IMR-90 (cell line): ENCODE data around the gene LAMA3. TPM values are rescaled to one million over a fixed set of nuclear protein-coding genes. Genes with fewer than 3 reads are reported as not detected.

ENCODE experiments used
- ATAC-seq: fragments of 200-7000 bp; cut with Tn5 transposase; 2 replicates; pipeline ENCODE4 v1.9.1; 2020; ENCODE audit warnings: low read depth, mild to moderate bottlenecking, moderate library complexity
- BruUV-seq: library from RNA; stranded (reverse); fragments of 400-500 nt; replicated peaks from 2 replicates; lab custom pipeline; 2021; lab: Mats Ljungman, UMichigan
- CTCF ChIA-PET: fragments of 300-600 bp; formaldehyde crosslinking; extraction: SDS; loops from one replicate; lab custom pipeline; 2021; ENCODE audit warnings: antibody characterized with exemption; lab: Yijun Ruan, JAX
- POLR2A ChIA-PET: fragments of 300-600 bp; sonication (Branson Sonifier 250); formaldehyde crosslinking; loops from one replicate; lab custom pipeline; 2022; ENCODE audit warnings: antibody characterized with exemption; ENCODE audit not compliant: unreplicated experiment; lab: Charles Lee
- DNase-seq: peaks from one replicate; pipeline ENCODE4 v3.0.0; 2013
- H2AFZ ChIP-seq: replicated peaks from 2 replicates; pipeline ENCODE3; 2013; ENCODE audit warnings: low read length, mild to moderate bottlenecking; ENCODE audit not compliant: poor library complexity
- H2AK5ac ChIP-seq: 2 replicates; pipeline ENCODE4 v1.6.1; 2013; ENCODE audit warnings: low read depth, low read length, inconsistent platforms
- H2AK9ac ChIP-seq: replicated peaks from 2 replicates; pipeline ENCODE3; 2013; ENCODE audit warnings: mild to moderate bottlenecking, low read depth, low read length, moderate library complexity; ENCODE audit not compliant: poor library complexity
- H2BK120ac ChIP-seq: 2 replicates; pipeline ENCODE4 v1.6.1; 2013; ENCODE audit warnings: low read depth, low read length, inconsistent platforms
- H2BK15ac ChIP-seq: 3 replicates; pipeline ENCODE4 v1.6.1; 2013; ENCODE audit warnings: low read depth, low read length, inconsistent platforms
- H2BK20ac ChIP-seq: 2 replicates; pipeline ENCODE4 v1.6.1; 2013; ENCODE audit warnings: low read depth, mild to moderate bottlenecking, inconsistent platforms, low read length, moderate library complexity
- H2BK5ac ChIP-seq: 2 replicates; pipeline ENCODE4 v1.6.1; 2013; ENCODE audit warnings: mild to moderate bottlenecking, low read depth, low read length, inconsistent platforms; ENCODE audit not compliant: poor library complexity, severe bottlenecking
- H3K14ac ChIP-seq: replicated peaks from 2 replicates; pipeline ENCODE4 v1.6.1; 2013; ENCODE audit warnings: low read depth, low read length, inconsistent platforms
- H3K18ac ChIP-seq: 2 replicates; pipeline ENCODE4 v1.6.1; 2013; ENCODE audit warnings: low read depth, low read length, control low read depth
- H3K23ac ChIP-seq: 2 replicates; pipeline ENCODE4 v1.6.1; 2013; ENCODE audit warnings: low read depth, low read length, inconsistent platforms
- H3K27ac ChIP-seq: 2 replicates; pipeline ENCODE4 v1.5.1; 2013; ENCODE audit warnings: mild to moderate bottlenecking, control low read depth, low read length; ENCODE audit not compliant: insufficient read depth
- H3K27me3 ChIP-seq: 2 replicates; pipeline ENCODE4 v1.6.1; 2013; ENCODE audit warnings: low read length; ENCODE audit not compliant: control insufficient read depth, insufficient read depth
- H3K36me3 ChIP-seq: 2 replicates; pipeline ENCODE4 v1.6.1; 2013; ENCODE audit warnings: low read length, mixed read lengths; ENCODE audit not compliant: control insufficient read depth, insufficient read depth
- H3K4ac ChIP-seq: 2 replicates; pipeline ENCODE4 v1.6.1; 2013; ENCODE audit warnings: low read depth, low read length, inconsistent platforms
- H3K4me1 ChIP-seq: 2 replicates; pipeline ENCODE4 v1.6.1; 2013; ENCODE audit warnings: low read length, mixed read lengths; ENCODE audit not compliant: control insufficient read depth, insufficient read depth
- H3K4me2 ChIP-seq: 2 replicates; pipeline ENCODE4 v1.6.1; 2013; ENCODE audit warnings: low read depth, mild to moderate bottlenecking, control low read depth, low read length, moderate library complexity
- H3K4me3 ChIP-seq: 2 replicates; pipeline ENCODE4 v1.5.1; 2013; ENCODE audit warnings: low read depth, mild to moderate bottlenecking, control low read depth, low read length, moderate library complexity; ENCODE audit not compliant: insufficient read depth
- H3K56ac ChIP-seq: 2 replicates; pipeline ENCODE4 v1.6.1; 2013; ENCODE audit warnings: low read length, inconsistent platforms; ENCODE audit not compliant: insufficient read depth; ENCODE audit errors: extremely low read depth
- H3K79me1 ChIP-seq, 2 experiments: 2 replicates each; pipeline ENCODE4 v1.6.1; 2013; ENCODE audit warnings: low read length in 2 of 2, inconsistent platforms in 1 of 2, low read depth in 1 of 2
- H3K9ac ChIP-seq: 2 replicates; pipeline ENCODE4 v1.6.1; 2013; ENCODE audit warnings: low read depth, low read length, control low read depth
- H3K9me1 ChIP-seq: 2 replicates; pipeline ENCODE4 v1.6.1; 2013; ENCODE audit warnings: low read length, inconsistent platforms; ENCODE audit not compliant: insufficient read depth
- H3K9me3 ChIP-seq: 2 replicates; pipeline ENCODE4 v1.6.1; 2013; ENCODE audit warnings: low read length; ENCODE audit not compliant: control insufficient read depth, insufficient read depth
- H4K20me1 ChIP-seq: 2 replicates; pipeline ENCODE4 v1.6.1; 2013; ENCODE audit warnings: low read length, inconsistent platforms; ENCODE audit not compliant: insufficient read depth
- H4K5ac ChIP-seq: 2 replicates; pipeline ENCODE4 v1.6.1; 2013; ENCODE audit warnings: mild to moderate bottlenecking, low read depth, low read length, control low read depth
- H4K8ac ChIP-seq, 2 experiments: 2 replicates each; pipeline ENCODE4 v1.6.1; 2013; ENCODE audit warnings: low read depth in 2 of 2, low read length in 2 of 2, control low read depth in 1 of 2, inconsistent platforms in 1 of 2
- H4K91ac ChIP-seq: 2 replicates; pipeline ENCODE4 v1.6.1; 2013; ENCODE audit warnings: low read depth, low read length, inconsistent platforms; ENCODE audit not compliant: insufficient read depth
- MAFK ChIP-seq: IDR thresholded peaks from 2 replicates; pipeline ENCODE4 v1.6.1; 2012; ENCODE audit warnings: low read depth, low read length, improper control_type of control experiment
- MAZ ChIP-seq: IDR thresholded peaks from 2 replicates; pipeline ENCODE4 v1.6.1; 2012; ENCODE audit warnings: low read depth, mild to moderate bottlenecking, low read length, improper control_type of control experiment, moderate library complexity, borderline replicate concordance
- POLR2A ChIP-seq: IDR thresholded peaks from 2 replicates; pipeline ENCODE4 v1.6.1; 2012; ENCODE audit warnings: mild to moderate bottlenecking, low read depth, low read length
- WGBS, 2 experiments: methylation state at CpG; one replicate each; pipeline versions ENCODE4 v1.1.5 to v1.1.7; 2013; ENCODE audit warnings: missing lambda C conversion rate in 2 of 2; ENCODE audit not compliant: insufficient read length in 1 of 2; ENCODE audit errors: extremely low coverage in 2 of 2; 5-methylcytosine and 5-hydroxymethylcytosine counted together
- dilution Hi-C: fragments of 300-500 bp; cut with HindIII; formaldehyde crosslinking; loops from one replicate; pipeline ENCODE4 v1.14.3; 2018; ENCODE audit warnings: low sequenced_read_pairs; ENCODE audit not compliant: unreplicated experiment
- in situ Hi-C: fragments of 300-500 bp; cut with MboI; formaldehyde crosslinking; loops from 3 replicates; pipeline ENCODE4 v1.14.3; 2019; ENCODE audit warnings: low sequenced_read_pairs, inconsistent platforms, mixed read lengths
- intact Hi-C: fragments of 100-400 bp; cut with micrococcal nuclease; formaldehyde crosslinking; loops from 2 replicates; pipeline ENCODE4 v1.10.0; 2022
- polyA plus RNA-seq, 3 experiments: library from polyadenylated mRNA; depleted of rRNA; stranded (reverse); fragments of >200 nt; gene quantifications; 2 replicates each; pipeline ENCODE4 v1.2.3, GENCODE V29; 2012; ENCODE audit warnings: low replicate concordance in 1 of 3
- total RNA-seq: library from RNA; depleted of rRNA; stranded (reverse); fragments of >200 nt; gene quantifications from 2 replicates; pipeline ENCODE4 v1.2.3, GENCODE V29; 2012
- TF ChIP-seq, protein P1 (sequence below): fragments of 150-350 bp; IDR thresholded peaks from 2 replicates; pipeline ENCODE4 v1.6.1; 2016; ENCODE audit warnings: low read depth, mild to moderate bottlenecking, low read length, moderate library complexity, borderline replicate concordance

Gene LAMA3
- total and polyA plus RNA-seq, 2 of the 4 experiments (the other 2 are of a cell fraction): 0.18 to 0.19 TPM

DNA sequence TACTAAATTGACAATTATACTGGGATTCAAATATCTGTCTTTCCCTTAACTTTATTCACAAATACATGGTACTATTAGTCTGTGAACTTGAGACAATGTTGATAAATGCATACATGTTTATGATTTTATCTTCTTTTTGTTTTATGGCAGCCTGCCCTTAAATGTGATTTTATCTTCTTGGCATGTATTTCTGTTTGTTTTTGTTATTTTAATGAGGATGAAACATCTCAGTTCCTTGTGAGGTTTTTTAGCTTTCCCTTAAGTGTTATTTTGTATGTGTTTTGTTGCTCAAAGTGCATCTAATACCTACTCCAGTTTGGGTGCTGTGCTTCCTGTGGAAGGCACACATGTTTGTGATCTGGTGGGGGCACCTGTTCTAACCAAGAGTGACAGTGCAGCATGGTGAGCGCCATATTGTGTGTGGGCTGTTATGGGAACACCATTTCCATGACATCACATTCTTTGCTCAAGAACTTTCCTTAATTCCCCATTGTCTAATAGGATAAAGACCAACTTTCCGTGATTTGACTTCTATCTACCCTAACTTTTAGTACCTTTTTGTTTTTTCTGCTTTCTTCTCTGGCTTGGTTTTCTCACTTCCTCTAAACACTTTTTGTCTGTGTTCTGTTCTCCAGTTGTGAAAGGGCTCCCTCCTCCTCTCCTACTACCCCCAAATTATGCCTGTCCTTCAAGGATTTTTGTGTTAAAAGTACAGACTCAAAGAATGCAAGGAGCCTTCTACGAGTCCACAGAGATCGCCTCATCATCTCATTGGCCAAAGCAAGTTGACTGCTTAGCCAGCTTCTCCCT, 163.2 kb downstream of the LAMA3 start (continued):
- TF ChIP-seq MAZ: no peak

DNA sequence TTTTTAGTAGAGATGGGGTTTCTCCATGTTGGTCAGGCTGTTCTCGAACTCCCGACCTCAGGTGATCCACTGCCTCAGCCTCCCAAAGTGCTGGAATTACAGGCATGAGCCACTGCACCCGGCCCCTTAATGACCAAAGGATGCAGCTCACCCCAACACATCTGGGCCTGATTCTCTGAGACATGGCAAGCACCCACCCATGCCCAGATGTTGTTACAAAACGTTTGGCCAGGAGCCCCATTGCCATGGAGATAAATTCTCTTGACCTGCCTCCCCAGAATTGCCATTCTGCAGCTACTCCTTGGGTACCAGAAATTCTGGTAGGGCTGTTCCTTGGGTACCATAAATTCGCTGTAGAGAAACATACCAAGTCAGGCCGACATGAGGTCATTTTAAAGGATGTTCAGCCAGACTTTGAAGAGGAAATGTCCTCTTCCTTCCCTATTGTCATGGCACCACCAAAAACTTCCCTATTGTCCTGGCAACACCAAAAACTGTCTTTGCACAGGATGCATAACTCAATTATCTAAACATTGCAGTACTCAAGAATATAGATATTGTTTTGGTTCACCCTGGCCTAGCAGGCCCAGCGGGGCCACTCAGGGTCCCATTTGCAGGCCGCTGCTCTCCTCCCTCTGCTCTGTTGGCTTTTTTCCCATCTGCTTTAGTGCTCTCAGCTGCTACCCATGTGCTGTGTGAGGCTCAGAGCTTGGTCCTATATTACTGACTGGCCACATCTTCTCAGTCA, 164.4 kb downstream of the LAMA3 start:
- Histone ChIP-seq H2AFZ (no peak overlapping the region), H2AK5ac (no peak overlapping the region), H4K5ac (no peak overlapping the region), H4K91ac (no peak overlapping the region), H2BK5ac (no peak overlapping the region), H3K4me2 (no peak overlapping the region), H3K9me1 (peaks cover 5% of the 10 kb centered on the region), H3K9ac (no peak overlapping the region), H2BK15ac (no peak overlapping the region), H4K20me1 (no peaks in the 10 kb centered on the region), H3K27me3 (peaks cover 2% of the 10 kb centered on the region; the same call in 1 of the 2 replicates), H3K18ac (no peak overlapping the region), H3K4ac (no peak overlapping the region), H3K4me1 (peaks cover 9% of the 10 kb centered on the region), H2BK120ac (no peak overlapping the region), H3K79me1 (no peaks in the 10 kb centered on the region), H2BK20ac (no peak overlapping the region), H3K4me3 (no peak overlapping the region), H3K27ac (no peak overlapping the region), H2AK9ac (no peak overlapping the region), H3K14ac (no peak overlapping the region), H3K9me3 (no peaks in the 10 kb centered on the region), H3K56ac (no peak overlapping the region), H4K8ac (no peak overlapping the region), H3K36me3 (no peaks in the 10 kb centered on the region), H3K23ac (no peak overlapping the region)
- DNase-seq (no peak), ATAC-seq (no peak)
- TF ChIP-seq, protein P1, sequence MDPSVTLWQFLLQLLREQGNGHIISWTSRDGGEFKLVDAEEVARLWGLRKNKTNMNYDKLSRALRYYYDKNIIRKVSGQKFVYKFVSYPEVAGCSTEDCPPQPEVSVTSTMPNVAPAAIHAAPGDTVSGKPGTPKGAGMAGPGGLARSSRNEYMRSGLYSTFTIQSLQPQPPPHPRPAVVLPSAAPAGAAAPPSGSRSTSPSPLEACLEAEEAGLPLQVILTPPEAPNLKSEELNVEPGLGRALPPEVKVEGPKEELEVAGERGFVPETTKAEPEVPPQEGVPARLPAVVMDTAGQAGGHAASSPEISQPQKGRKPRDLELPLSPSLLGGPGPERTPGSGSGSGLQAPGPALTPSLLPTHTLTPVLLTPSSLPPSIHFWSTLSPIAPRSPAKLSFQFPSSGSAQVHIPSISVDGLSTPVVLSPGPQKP: no peak
- no peak for TF ChIP-seq MAFK
- TF ChIP-seq POLR2A: no peak
- ChIA-PET CTCF (no interaction called here), POLR2A (no interaction called here)
- no TSS peak for BruUV-seq
- dilution Hi-C loops (no loop called here), in situ Hi-C loops (no loop called here), intact Hi-C loops (no loop called here)
- WGBS, 2 experiments: 94% methylated on average over 3 of the region's 8 CpGs; no CpG with 5 or more reads in 1 of the 2 experiments
